Smooth muscle cell of the pulmonary artery (primary cell): ENCODE results near the gene SLC30A4. TPM values are rescaled to one million over a fixed set of nuclear protein-coding genes. Genes with fewer than 3 reads are reported as not detected.

Experiments
- total RNA-seq: library from RNA; depleted of rRNA; stranded (reverse); fragments of >200 nt; gene quantifications from 2 replicates; pipeline ENCODE4 v1.2.3, GENCODE V29; 2014

Gene SLC30A4, protein sequence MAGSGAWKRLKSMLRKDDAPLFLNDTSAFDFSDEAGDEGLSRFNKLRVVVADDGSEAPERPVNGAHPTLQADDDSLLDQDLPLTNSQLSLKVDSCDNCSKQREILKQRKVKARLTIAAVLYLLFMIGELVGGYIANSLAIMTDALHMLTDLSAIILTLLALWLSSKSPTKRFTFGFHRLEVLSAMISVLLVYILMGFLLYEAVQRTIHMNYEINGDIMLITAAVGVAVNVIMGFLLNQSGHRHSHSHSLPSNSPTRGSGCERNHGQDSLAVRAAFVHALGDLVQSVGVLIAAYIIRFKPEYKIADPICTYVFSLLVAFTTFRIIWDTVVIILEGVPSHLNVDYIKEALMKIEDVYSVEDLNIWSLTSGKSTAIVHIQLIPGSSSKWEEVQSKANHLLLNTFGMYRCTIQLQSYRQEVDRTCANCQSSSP
- total RNA-seq, result 17.2 and 19.4 TPM in 2 replicates

DNA sequence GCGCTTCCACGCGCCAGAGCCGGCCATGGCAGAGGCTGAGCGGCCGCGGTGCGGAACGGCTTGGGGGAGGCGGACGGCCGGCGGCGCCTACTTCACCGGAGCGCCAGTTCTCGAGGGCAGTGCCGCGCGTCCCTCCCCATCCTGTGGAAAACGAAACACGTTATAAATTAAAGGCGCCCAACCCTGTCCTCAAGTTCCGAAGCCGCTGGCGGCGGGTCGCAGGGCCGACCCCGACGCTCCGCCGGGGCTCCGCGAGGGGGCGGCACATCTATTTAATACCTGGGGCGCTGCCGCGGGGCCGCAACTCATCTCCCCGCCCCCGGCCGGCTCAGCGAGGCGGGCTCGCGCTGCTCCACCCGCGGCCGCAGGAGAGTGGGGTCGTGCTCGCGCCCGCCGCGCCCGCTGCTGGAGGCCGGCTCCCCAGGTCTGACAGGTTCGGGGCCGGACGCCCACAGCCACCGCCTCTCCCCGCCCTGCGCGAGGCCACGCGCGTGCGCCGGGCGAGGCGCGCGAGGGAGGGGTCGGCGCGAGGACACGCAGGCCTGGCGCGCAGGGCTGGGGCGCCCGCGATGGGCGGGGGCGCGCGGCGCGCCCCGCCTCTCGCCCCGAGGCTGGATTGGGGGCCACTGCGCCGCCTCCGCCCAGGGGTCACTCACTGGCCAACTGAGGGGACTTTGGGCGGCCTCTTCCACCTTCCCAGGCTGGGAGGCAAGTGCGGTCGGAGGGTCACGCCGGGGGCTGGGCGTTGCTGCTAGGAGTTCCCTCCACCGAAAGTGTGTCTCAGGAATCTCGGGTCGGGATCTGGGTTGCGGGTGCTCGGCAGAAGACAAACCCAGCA lies at the start of gene SLC30A4:
Gene SLC30A4, minus strand, starts transcription at position 428 of the 838 bp plus-strand sequence. Its CDS starts 401 bp downstream, at position 27.

Other genes starting within 250 kb of the SLC30A4 start
- gene GATM, start 144.2 kb downstream of the SLC30A4 start, total RNA-seq, result 0.20 TPM in 2 replicates
- 67.8 and 98.5 TPM in 2 replicates for gene BLOC1S6, start 64.6 kb upstream of the SLC30A4 start, total RNA-seq
- gene SQOR, start 112.3 kb upstream of the SLC30A4 start, total RNA-seq, result 50.1 and 69.2 TPM in 2 replicates